PFSK-1 (cell line): ENCODE results near the gene PABPC3.

Source experiments
- FOXP2 ChIP-seq: optimal IDR thresholded peaks from 2 replicates; pipeline ENCODE3; 2011; ENCODE audit warnings: borderline replicate concordance, control low read depth, inconsistent platforms; ENCODE audit not compliant: insufficient read depth; ENCODE audit errors: extremely low read length, extremely low read depth
- POLR2AphosphoS5 ChIP-seq: IDR thresholded peaks from 2 replicates; pipeline ENCODE4 v1.6.1; 2012; ENCODE audit warnings: low read depth, mild to moderate bottlenecking, control low read depth, low read length, moderate library complexity
- SIN3A ChIP-seq: IDR thresholded peaks from 2 replicates; pipeline ENCODE4 v1.6.1; 2012; ENCODE audit warnings: mild to moderate bottlenecking, low read length, moderate library complexity, borderline replicate concordance; ENCODE audit not compliant: insufficient read depth
- TAF1 ChIP-seq: IDR thresholded peaks from 2 replicates; pipeline ENCODE4 v1.6.1; 2012; ENCODE audit warnings: low read length, control low read depth, borderline replicate concordance; ENCODE audit not compliant: insufficient read depth
- TF ChIP-seq, protein P1 (sequence below), 2 experiments: IDR thresholded peaks; 2 replicates each; pipeline versions ENCODE4 v1.6.1 to v1.8.0; 2011 to 2012; ENCODE audit warnings: low read depth in 2 of 2, low read length in 2 of 2, control low read depth in 1 of 2, inconsistent platforms in 1 of 2, mild to moderate bottlenecking in 1 of 2, moderate library complexity in 1 of 2; ENCODE audit not compliant: insufficient read depth in 1 of 2

Gene PABPC3

DNA sequence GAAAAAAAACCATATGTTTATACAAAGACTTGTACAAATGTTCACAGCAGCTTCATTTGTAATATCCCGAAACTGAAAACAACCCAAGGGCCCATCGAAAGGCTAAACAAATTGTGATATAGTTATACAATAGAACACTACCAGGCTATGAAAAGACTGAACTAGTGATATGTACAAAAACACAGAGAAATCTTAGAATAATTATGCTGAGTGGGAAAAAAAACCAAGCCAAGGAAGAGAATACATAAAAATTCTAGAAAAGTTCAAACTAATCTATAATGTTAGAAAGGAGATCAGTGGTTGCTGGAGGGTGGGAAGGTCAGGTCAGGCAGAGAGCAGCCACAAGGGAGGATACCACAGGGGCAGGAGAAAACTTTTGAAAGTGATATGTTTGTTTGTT is 7.8 kb downstream of the PABPC3 start:
- TF ChIP-seq, protein P1, sequence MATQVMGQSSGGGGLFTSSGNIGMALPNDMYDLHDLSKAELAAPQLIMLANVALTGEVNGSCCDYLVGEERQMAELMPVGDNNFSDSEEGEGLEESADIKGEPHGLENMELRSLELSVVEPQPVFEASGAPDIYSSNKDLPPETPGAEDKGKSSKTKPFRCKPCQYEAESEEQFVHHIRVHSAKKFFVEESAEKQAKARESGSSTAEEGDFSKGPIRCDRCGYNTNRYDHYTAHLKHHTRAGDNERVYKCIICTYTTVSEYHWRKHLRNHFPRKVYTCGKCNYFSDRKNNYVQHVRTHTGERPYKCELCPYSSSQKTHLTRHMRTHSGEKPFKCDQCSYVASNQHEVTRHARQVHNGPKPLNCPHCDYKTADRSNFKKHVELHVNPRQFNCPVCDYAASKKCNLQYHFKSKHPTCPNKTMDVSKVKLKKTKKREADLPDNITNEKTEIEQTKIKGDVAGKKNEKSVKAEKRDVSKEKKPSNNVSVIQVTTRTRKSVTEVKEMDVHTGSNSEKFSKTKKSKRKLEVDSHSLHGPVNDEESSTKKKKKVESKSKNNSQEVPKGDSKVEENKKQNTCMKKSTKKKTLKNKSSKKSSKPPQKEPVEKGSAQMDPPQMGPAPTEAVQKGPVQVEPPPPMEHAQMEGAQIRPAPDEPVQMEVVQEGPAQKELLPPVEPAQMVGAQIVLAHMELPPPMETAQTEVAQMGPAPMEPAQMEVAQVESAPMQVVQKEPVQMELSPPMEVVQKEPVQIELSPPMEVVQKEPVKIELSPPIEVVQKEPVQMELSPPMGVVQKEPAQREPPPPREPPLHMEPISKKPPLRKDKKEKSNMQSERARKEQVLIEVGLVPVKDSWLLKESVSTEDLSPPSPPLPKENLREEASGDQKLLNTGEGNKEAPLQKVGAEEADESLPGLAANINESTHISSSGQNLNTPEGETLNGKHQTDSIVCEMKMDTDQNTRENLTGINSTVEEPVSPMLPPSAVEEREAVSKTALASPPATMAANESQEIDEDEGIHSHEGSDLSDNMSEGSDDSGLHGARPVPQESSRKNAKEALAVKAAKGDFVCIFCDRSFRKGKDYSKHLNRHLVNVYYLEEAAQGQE (IDR thresholded peaks at IDR 0.05; ENCODE audit: insufficient read depth in 1 of 2, low read depth in 2 of 2, low read length in 2 of 2), result no peak
- TF ChIP-seq SIN3A (no peak), TAF1 (no peak), POLR2AphosphoS5 (no peak), FOXP2 (no peak)

DNA sequence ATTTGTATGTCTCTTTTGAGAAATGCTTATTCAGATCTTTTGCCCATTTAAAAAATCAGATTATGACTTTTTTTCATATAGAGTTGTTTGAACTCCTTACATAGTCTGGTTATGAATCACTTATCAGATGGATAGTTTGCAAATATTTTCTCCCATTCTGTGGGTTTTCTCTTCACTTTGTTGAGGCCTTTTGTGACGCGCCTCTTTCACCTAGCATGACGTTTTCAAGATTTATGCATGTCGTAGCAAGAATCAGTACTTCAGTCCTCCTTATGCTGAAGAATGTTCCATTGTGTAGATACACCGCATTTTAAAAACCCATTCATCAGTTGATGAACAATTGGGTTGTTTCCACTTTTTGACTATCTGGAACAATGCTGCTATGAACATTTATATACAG is 13.4 kb downstream of the PABPC3 start:
- TF ChIP-seq POLR2AphosphoS5 (no peak), TAF1 (no peak), FOXP2 (no peak), SIN3A (no peak)
- TF ChIP-seq, protein P1 (IDR thresholded peaks at IDR 0.05; ENCODE audit: insufficient read depth in 1 of 2, low read depth in 2 of 2, low read length in 2 of 2), result no peak

DNA sequence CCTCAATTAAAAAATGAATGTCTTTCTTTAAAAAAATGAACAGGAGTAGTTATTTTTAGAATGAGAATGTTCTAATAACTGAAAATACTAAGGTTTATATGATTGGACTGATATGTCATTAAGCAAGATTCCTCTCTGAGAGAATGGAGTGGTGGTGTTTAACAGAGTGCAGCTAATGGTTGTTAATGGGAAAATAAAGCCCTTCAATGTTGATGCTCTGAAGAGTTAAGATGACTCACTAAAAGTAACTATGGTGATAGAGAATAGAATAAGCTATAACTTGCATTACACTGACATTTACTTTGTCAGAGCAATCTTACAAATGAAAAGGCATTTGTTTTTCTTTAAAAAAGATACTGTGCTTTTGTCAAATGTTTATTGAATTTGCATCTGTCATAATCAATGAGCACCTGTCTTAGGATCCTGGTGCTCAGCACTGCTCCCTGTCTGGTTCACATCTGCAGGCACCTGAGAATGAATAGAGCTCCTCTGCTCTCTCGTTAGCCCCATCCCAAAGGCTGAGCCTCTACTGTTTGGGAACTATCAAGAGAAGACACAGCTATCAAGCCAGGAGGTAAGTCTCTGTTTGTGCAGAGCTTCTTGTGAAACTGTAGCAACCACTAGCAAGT is 15.1 kb downstream of the PABPC3 start:
- TF ChIP-seq TAF1 (no peak), FOXP2 (no peak), SIN3A (no peak), POLR2AphosphoS5 (no peak)
- TF ChIP-seq, protein P1 (IDR thresholded peaks at IDR 0.05; ENCODE audit: insufficient read depth in 1 of 2, low read depth in 2 of 2, low read length in 2 of 2), result no peak

DNA sequence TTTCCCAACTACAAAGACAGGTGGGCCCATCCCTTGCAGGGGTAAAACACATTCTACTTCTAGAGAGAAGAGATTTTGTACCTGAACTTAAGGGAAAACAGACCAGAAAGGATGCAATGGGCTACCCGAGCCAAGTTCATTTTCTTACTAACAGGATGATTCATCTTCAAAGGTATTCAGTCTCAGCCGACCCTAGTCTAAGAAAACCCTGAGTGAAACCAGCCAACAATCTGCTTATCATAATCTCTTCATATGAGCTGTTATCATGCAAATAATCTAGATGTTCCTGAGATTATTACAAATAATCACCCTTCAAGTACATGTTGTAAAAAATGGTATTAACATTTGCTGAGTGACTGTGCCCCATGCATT is 15.6 kb downstream of the PABPC3 start:
- TF ChIP-seq TAF1 (no peak), SIN3A (no peak), POLR2AphosphoS5 (no peak), FOXP2 (no peak)
- TF ChIP-seq, protein P1 (IDR thresholded peaks at IDR 0.05; ENCODE audit: insufficient read depth in 1 of 2, low read depth in 2 of 2, low read length in 2 of 2), result no peak

DNA sequence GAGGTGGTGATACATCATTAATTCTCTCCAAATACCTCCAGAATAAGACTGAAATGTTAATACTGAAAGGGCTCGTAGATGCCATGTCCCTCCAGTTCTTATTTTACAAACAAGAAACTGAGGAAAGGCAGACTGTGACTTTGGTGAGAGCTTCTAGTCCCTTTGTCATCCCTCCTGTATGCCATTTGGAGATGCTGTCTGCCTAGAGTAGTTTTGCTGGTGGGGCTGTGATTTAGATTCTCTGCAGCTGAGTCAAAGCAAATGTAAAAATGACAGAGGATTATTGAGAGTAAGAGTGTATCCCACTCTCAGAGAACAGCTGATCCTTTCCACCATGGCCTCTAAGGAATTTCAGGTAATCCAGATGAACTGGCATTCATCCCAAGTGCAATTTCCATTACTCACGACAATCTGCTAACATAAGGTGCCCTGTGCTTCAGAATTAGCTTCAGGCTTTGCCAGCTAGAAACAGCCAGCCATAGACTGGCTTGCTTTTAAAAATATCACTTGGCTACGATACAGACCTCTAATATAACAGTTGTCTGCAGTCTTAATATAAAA is 16.8 kb downstream of the PABPC3 start:
- no peak for TF ChIP-seq TAF1
- no peak for TF ChIP-seq POLR2AphosphoS5
- TF ChIP-seq, protein P1 (IDR thresholded peaks at IDR 0.05; ENCODE audit: insufficient read depth in 1 of 2, low read depth in 2 of 2, low read length in 2 of 2), result no peak
- TF ChIP-seq FOXP2, result no peak
- no peak for TF ChIP-seq SIN3A
